ENCODE data around the gene GPR31.
"Not testable (repeated sequence)": the region's sequence is repeated elsewhere in the genome, so short reads cannot be mapped to it uniquely, and the experiment has no call there.

The GPR31 gene, protein sequence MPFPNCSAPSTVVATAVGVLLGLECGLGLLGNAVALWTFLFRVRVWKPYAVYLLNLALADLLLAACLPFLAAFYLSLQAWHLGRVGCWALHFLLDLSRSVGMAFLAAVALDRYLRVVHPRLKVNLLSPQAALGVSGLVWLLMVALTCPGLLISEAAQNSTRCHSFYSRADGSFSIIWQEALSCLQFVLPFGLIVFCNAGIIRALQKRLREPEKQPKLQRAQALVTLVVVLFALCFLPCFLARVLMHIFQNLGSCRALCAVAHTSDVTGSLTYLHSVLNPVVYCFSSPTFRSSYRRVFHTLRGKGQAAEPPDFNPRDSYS

DNA sequence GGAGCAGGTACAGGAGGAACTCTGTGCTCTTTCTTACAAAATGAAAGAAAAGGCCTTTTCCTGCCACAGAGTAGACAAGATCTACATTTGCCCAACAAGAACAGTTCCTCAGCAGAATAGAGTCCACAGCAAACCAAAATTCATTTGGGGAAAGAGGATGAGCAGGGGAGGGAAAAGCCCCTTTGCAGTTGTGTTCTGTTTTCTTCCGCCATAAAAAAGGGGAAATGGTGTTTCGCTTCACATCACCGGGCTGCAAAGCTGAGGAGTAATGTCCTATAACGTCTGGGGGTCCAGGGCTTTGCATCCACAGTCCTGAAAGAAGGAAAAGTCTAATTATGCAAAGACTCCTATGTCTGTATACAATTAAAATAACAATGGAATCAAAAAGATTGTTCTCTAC is at the start of gene GPR31:
GPR31 (minus strand) TSS at position 118 of the 400 bp plus-strand sequence. CDS start 149 bp downstream, outside the sequence.
- no peak within 1 kb of the TSS for H3K27ac ChIP-seq
- no peak for TF ChIP-seq CTCF (conservative IDR thresholded peaks at IDR 0.05)

DNA sequence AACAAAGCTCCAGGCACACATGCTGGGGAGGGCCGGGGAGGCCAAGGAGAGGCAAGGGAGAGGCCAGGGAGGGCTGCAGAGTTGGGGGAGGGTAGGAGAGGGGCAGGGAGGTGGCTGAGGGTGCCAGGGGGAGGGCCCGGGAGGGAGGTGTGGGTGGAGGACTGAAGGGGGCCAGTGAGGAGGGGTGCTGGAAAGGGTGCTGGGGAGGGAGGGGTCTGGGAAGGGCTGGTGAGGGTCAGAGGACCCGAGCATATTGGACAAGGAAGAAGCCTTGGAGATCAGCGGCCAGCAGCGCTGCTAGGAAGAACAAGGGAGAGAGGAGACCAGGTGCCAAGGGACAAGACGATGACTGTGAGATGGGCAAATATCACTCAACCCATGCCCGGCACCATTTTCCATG is 49.7 kb upstream of the GPR31 start:
- H3K27ac ChIP-seq = no peak overlapping the region
- TF ChIP-seq CTCF (conservative IDR thresholded peaks at IDR 0.05) = no peak

DNA sequence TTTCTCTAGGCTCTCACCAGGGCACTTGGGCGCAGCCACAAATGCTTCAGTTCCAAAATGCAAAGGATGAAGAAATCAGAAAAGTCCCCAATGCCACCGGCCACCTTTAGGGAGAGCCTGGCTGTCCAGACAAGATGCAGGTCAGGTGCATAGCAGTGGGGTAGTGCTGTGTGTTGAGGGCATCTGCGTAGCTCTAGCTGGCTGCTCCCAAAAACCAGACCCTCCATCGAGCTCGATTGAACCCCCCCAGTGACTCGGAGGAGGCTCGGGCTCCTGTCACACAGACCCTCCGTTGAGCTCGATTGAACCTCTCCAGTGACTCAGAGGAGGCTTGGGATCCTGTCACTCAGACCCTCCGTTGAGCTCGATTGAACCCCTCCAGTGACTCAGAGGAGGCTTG is 47.5 kb upstream of the GPR31 start:
- not testable (repeated sequence) for H3K27ac ChIP-seq

DNA sequence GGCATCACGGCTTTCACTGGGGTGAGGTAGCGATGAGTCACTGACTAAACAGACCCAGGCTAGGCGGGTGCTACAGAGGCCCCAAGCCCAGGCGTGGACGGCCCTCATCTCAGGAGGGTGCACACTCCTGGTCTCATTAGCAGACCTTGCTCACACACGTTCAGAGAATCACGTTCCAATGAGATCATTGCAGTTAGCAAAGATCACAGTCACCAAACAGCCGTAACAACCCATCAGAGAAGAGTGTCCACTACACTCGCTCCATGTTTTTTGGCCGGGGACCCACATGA is 46.2 kb upstream of the GPR31 start:
- H3K27ac ChIP-seq = not testable (repeated sequence)

DNA sequence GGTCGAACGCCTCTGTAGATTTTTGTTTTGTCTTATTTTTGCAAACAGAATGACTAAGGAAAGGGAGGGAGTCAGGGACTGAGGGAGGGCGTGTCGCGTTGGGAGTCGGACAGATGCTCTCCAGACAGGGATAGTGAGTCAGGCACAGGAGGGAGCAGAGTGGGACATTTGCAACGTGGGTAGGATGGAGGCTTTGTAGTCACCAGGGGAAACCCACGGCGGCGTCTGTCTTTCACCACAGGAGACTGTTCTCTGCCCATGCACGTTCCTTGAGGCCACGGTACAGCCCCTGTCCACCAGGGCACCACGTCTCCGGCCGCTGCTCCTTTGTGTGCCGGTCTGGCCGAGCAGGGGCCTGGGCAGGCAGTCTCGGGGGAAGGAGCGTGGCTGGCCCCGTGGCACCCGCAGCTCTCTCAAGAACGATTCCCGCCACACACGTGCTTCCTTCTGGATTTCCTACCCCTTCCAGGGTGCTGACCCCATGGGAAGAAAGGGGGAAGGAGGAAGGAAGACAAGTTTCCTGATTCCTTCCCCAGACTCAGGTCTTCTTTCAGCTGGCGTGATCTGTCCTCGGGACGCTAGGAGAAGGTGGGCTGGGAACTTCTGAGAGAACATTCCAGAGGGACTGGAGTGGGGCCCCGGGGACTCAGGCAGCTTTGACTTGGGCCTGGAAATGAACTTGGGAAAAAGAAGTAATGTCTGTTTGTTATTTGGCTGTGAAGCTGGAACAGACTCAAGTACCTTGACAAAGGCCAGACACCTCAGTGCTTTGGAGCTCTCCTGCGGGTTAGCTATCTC is 45.7 kb upstream of the GPR31 start:
- H3K27ac ChIP-seq = not testable (repeated sequence)

GRCh38 chr6:167202613-167203012 is 44.8 kb upstream of the GPR31 start:
- not testable (repeated sequence) for H3K27ac ChIP-seq

GRCh38 chr6:167200806-167201205 is 43.0 kb upstream of the GPR31 start:
- H3K27ac ChIP-seq = no peak overlapping the region
- TF ChIP-seq CTCF (conservative IDR thresholded peaks at IDR 0.05) = no peak

- not testable (repeated sequence) for H3K27ac ChIP-seq
Measured at GRCh38 chr6:167195941-167196610, 38.3 kb upstream of the GPR31 start.

DNA sequence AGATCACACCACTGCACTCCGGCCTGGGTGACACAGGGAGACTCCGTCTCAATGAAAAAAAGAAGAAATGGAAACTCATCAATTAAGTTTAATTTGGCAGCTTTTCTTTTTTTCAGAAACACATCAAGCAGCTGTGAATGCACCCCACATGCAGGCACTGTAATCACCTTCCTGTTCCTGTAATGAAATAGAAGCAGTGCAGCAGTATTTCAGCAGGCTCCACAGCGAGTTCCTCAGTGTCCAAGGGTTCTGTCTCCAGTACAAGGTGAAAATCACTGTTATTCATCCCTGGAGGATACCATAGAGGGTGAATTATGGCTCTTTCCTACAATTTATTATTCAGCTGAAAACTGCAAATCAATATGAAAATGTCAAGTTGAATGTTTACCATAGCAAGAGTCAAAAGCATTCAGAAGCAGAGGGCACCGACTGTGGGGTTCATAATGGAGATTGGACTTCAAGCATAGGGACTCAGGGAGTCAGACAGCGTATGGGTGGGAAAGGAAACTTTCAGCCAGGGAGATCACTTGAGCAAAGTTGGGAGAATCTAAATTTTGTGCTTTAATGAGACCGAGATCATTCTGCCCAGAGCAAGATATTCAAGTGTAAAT is 35.8 kb upstream of the GPR31 start:
- H3K27ac ChIP-seq = not testable (repeated sequence)

GRCh38 chr6:167191043-167191583 is 33.3 kb upstream of the GPR31 start:
- H3K27ac ChIP-seq = not testable (repeated sequence)

DNA sequence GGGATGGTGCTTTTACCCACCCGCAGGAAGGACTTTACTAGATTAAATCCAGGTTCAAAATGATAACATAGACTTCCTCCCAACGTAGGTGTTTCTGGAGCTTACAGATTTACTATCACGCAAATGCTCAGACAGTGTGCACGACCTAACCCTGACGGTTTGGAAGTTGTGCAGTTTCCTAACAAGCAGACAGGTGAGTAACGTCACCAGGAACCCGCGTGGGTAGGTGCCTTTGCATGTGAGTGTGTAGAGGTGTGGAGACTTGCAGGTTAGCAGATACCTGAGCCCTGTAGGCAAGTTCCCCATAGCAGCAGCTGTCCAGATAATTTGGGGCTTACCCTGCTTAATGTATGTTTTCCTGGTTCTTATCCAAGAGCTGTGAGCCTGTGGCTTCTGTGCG is 29.5 kb upstream of the GPR31 start:
- H3K27ac ChIP-seq = not testable (repeated sequence)

- H3K27ac ChIP-seq = not testable (repeated sequence)
Measured at GRCh38 chr6:167185101-167185500, 27.3 kb upstream of the GPR31 start.

Measured in VCaP (cell line).